HEK293 (cell line): Measurements from ENCODE around the gene LAG3.
A peak's percentile ranks its signal among the peaks of the same experiment; 100 is the strongest.

Source experiments
- BCL11A ChIP-seq: fragments of 450-650 bp; formaldehyde crosslinking; IDR thresholded peaks from 2 replicates; pipeline ENCODE4 v1.5.1; 2016; ENCODE audit warnings: low read depth, missing biosample characterization, missing genetic modification characterization
- KLF1 ChIP-seq: fragments of 450-650 bp; formaldehyde crosslinking; IDR thresholded peaks from 2 replicates; pipeline ENCODE4 v1.5.1; 2016; ENCODE audit warnings: missing biosample characterization, missing genetic modification characterization
- PRDM1 ChIP-seq: fragments of 450-650 bp; formaldehyde crosslinking; IDR thresholded peaks from 2 replicates; pipeline ENCODE4; 2016; ENCODE audit warnings: missing biosample characterization, missing genetic modification characterization
- SCRT2 ChIP-seq: fragments of 450-650 bp; formaldehyde crosslinking; IDR thresholded peaks from 2 replicates; pipeline ENCODE4 v1.5.1; 2016; ENCODE audit warnings: missing biosample characterization, missing genetic modification characterization
- SP2 ChIP-seq: fragments of 450-650 bp; formaldehyde crosslinking; IDR thresholded peaks from 2 replicates; pipeline ENCODE4 v1.5.1; 2016; ENCODE audit warnings: missing biosample characterization, missing genetic modification characterization
- ZEB2 ChIP-seq: fragments of 450-650 bp; formaldehyde crosslinking; IDR thresholded peaks from 2 replicates; pipeline ENCODE4 v1.5.1; 2016; ENCODE audit warnings: missing biosample characterization, missing genetic modification characterization
- ZFHX2 ChIP-seq: fragments of 450-650 bp; formaldehyde crosslinking; conservative IDR thresholded peaks from 2 replicates; pipeline ENCODE4 v1.5.1; 2016; ENCODE audit warnings: missing biosample characterization, missing genetic modification characterization
- ZIC2 ChIP-seq: fragments of 450-650 bp; formaldehyde crosslinking; IDR thresholded peaks from 2 replicates; pipeline ENCODE4 v1.5.1; 2016; ENCODE audit warnings: missing biosample characterization, missing genetic modification characterization
- ZNF133 ChIP-seq: fragments of 450-650 bp; formaldehyde crosslinking; IDR thresholded peaks from 2 replicates; pipeline ENCODE4 v1.5.1; 2016; ENCODE audit warnings: missing biosample characterization, missing genetic modification characterization
- ZNF146 ChIP-seq: fragments of 450-650 bp; formaldehyde crosslinking; IDR thresholded peaks from 2 replicates; pipeline ENCODE4 v1.5.1; 2016; ENCODE audit warnings: missing biosample characterization, missing genetic modification characterization
- ZNF155 ChIP-seq: fragments of 450-650 bp; formaldehyde crosslinking; IDR thresholded peaks from 2 replicates; pipeline ENCODE4 v1.5.1; 2016; ENCODE audit warnings: missing biosample characterization, missing genetic modification characterization
- ZNF211 ChIP-seq: fragments of 450-650 bp; formaldehyde crosslinking; IDR thresholded peaks from 2 replicates; pipeline ENCODE4 v1.5.1; 2016; ENCODE audit warnings: low read depth, missing biosample characterization, missing genetic modification characterization
- ZNF221 ChIP-seq: fragments of 450-650 bp; formaldehyde crosslinking; IDR thresholded peaks from 2 replicates; pipeline ENCODE4 v1.5.1; 2017; ENCODE audit warnings: missing biosample characterization, missing genetic modification characterization, borderline replicate concordance
- ZNF24 ChIP-seq: fragments of 450-650 bp; formaldehyde crosslinking; IDR thresholded peaks from 2 replicates; pipeline ENCODE4 v1.5.1; 2016; ENCODE audit warnings: missing biosample characterization, missing genetic modification characterization
- ZNF324 ChIP-seq: fragments of 450-650 bp; formaldehyde crosslinking; IDR thresholded peaks from 2 replicates; pipeline ENCODE4 v1.5.1; 2016; ENCODE audit warnings: missing biosample characterization, missing genetic modification characterization
- ZNF354C ChIP-seq: fragments of 450-650 bp; formaldehyde crosslinking; IDR thresholded peaks from 2 replicates; pipeline ENCODE4 v1.5.1; 2016; ENCODE audit warnings: missing biosample characterization, missing genetic modification characterization, low read depth, borderline replicate concordance
- ZNF366 ChIP-seq: fragments of 450-650 bp; formaldehyde crosslinking; conservative IDR thresholded peaks from 2 replicates; pipeline ENCODE4 v1.5.1; 2016; ENCODE audit warnings: missing biosample characterization, missing genetic modification characterization
- ZNF404 ChIP-seq: fragments of 450-650 bp; formaldehyde crosslinking; IDR thresholded peaks from 2 replicates; pipeline ENCODE4 v1.5.1; 2017; ENCODE audit warnings: missing biosample characterization, missing genetic modification characterization
- ZNF549 ChIP-seq: fragments of 450-650 bp; IDR thresholded peaks from 2 replicates; pipeline ENCODE4 v1.5.1; 2018; ENCODE audit warnings: missing biosample characterization, missing genetic modification characterization, mild to moderate bottlenecking, inconsistent platforms, moderate library complexity
- ZNF629 ChIP-seq: fragments of 450-650 bp; formaldehyde crosslinking; IDR thresholded peaks from 2 replicates; pipeline ENCODE4 v1.5.1; 2017; ENCODE audit warnings: missing biosample characterization, missing genetic modification characterization
- ZNF670 ChIP-seq: fragments of 450-650 bp; formaldehyde crosslinking; IDR thresholded peaks from 2 replicates; pipeline ENCODE4 v1.5.1; 2016; ENCODE audit warnings: missing biosample characterization, missing genetic modification characterization, low read depth
- ZNF677 ChIP-seq: fragments of 450-650 bp; IDR thresholded peaks from 2 replicates; pipeline ENCODE4 v1.5.0; 2018; ENCODE audit warnings: missing biosample characterization, mild to moderate bottlenecking, missing genetic modification characterization, moderate library complexity
- ZNF76 ChIP-seq: fragments of 450-650 bp; formaldehyde crosslinking; IDR thresholded peaks from 2 replicates; pipeline ENCODE4; 2016; ENCODE audit warnings: low read depth, missing biosample characterization, missing genetic modification characterization, borderline replicate concordance
- ZXDB ChIP-seq: fragments of 450-650 bp; formaldehyde crosslinking; IDR thresholded peaks from 2 replicates; pipeline ENCODE4 v1.5.1; 2016; ENCODE audit warnings: missing biosample characterization, missing genetic modification characterization
- TF ChIP-seq, protein P1 (sequence below): fragments of 450-650 bp; formaldehyde crosslinking; IDR thresholded peaks from 2 replicates; pipeline ENCODE4 v1.5.1; 2016; ENCODE audit warnings: missing biosample characterization, missing genetic modification characterization
- TF ChIP-seq, protein P2 (sequence below): fragments of 450-650 bp; formaldehyde crosslinking; optimal IDR thresholded peaks from 2 replicates; pipeline ENCODE3; 2016; ENCODE audit warnings: missing biosample characterization, mild to moderate bottlenecking, missing genetic modification characterization
- TF ChIP-seq, protein P3 (sequence below): fragments of 450-650 bp; formaldehyde crosslinking; IDR thresholded peaks from 2 replicates; pipeline ENCODE4 v1.5.1; 2016; ENCODE audit warnings: missing biosample characterization, missing genetic modification characterization
- TF ChIP-seq, protein P4 (sequence below): fragments of 450-650 bp; formaldehyde crosslinking; IDR thresholded peaks from 2 replicates; pipeline ENCODE4 v1.5.1; 2016; ENCODE audit warnings: missing biosample characterization, missing genetic modification characterization
- TF ChIP-seq, protein P5 (sequence below): fragments of 450-650 bp; formaldehyde crosslinking; IDR thresholded peaks from 2 replicates; pipeline ENCODE4 v1.5.1; 2016; ENCODE audit warnings: missing biosample characterization, missing genetic modification characterization

The LAG3 gene

DNA sequence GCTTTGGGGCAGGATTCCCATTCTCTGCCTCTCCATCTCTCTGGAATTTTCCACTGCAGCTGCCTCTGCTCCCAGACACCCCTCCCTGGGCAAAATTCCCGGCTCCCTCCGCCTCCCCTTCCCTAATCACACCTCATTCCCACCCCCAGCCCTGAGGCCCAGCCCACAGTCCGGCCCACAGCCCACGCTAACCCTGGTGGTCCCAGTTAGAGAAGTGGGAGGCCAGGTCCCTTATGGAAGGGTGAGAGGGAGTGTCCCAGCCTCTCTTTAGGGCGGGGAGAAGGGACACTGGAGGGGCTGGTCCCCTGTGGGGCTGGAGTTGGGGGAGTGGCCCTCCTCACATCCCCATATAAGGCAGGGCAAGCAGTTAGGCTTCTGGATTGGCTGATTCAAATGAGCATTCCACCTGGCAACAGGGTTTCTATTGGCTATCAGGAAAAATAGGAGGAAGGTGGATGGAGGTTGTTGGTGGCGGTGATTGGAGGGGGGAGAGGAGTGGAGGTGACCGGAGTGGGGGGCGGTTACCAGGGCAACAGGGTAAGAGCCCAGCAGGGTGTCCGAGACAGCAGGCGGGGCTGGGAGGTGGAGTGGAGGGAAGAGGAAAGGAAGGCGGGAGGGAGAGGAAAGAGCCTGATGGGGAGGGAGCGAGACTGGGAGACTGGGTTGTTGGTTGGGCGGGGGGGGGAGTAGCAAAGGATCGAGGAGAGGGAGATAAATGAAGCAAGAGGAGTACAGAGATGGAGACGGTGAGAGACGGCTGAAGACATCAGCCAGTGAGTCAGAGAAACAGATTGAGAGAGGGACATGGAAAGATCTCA lies 8.1 kb upstream of the LAG3 start (continued):
- no peak for TF ChIP-seq ZNF354C (tag by site-specific recombination)
- TF ChIP-seq ZFHX2 (tag by site-specific recombination): peak; percentile 98
- TF ChIP-seq SP2 (tag by site-specific recombination): peak; percentile 97
- peak; percentile 100 for TF ChIP-seq ZNF366 (tag by site-specific recombination)
- peak; percentile 71; the same call in 1 of the 2 replicates for TF ChIP-seq SCRT2
- TF ChIP-seq, protein P1, sequence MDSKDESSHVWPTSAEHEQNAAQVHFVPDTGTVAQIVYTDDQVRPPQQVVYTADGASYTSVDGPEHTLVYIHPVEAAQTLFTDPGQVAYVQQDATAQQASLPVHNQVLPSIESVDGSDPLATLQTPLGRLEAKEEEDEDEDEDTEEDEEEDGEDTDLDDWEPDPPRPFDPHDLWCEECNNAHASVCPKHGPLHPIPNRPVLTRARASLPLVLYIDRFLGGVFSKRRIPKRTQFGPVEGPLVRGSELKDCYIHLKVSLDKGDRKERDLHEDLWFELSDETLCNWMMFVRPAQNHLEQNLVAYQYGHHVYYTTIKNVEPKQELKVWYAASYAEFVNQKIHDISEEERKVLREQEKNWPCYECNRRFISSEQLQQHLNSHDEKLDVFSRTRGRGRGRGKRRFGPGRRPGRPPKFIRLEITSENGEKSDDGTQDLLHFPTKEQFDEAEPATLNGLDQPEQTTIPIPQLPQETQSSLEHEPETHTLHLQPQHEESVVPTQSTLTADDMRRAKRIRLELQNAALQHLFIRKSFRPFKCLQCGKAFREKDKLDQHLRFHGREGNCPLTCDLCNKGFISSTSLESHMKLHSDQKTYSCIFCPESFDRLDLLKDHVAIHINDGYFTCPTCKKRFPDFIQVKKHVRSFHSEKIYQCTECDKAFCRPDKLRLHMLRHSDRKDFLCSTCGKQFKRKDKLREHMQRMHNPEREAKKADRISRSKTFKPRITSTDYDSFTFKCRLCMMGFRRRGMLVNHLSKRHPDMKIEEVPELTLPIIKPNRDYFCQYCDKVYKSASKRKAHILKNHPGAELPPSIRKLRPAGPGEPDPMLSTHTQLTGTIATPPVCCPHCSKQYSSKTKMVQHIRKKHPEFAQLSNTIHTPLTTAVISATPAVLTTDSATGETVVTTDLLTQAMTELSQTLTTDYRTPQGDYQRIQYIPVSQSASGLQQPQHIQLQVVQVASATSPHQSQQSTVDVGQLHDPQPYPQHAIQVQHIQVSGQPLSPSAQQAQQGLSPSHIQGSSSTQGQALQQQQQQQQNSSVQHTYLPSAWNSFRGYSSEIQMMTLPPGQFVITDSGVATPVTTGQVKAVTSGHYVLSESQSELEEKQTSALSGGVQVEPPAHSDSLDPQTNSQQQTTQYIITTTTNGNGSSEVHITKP (tag by site-specific recombination): peak; percentile 78
- no peak for TF ChIP-seq ZNF133 (tag by site-specific recombination)
- peak; percentile 70 for TF ChIP-seq KLF1
- TF ChIP-seq ZNF677 (tag by site-specific recombination): no peak
- TF ChIP-seq ZNF404 (tag by site-specific recombination): no peak
- TF ChIP-seq ZNF24 (tag by site-specific recombination): peak; percentile 14; the same call in 1 of the 2 replicates
- TF ChIP-seq ZIC2 (tag by site-specific recombination): peak; percentile 96
- no peak for TF ChIP-seq ZNF211
- TF ChIP-seq ZNF549 (tag by site-specific recombination): no peak
- peak; percentile 83 for TF ChIP-seq ZNF76
- peak; percentile 69; the same call in 1 of the 2 replicates for TF ChIP-seq ZNF629 (tag by site-specific recombination)
- TF ChIP-seq, protein P2, sequence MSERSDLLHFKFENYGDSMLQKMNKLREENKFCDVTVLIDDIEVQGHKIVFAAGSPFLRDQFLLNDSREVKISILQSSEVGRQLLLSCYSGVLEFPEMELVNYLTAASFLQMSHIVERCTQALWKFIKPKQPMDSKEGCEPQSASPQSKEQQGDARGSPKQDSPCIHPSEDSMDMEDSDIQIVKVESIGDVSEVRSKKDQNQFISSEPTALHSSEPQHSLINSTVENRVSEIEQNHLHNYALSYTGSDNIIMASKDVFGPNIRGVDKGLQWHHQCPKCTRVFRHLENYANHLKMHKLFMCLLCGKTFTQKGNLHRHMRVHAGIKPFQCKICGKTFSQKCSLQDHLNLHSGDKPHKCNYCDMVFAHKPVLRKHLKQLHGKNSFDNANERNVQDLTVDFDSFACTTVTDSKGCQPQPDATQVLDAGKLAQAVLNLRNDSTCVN (tag by site-specific recombination): no peak
- TF ChIP-seq ZNF324: peak; percentile 85; the same call in 1 of the 2 replicates
- peak; percentile 95 for TF ChIP-seq ZEB2 (tag by site-specific recombination)
- no peak; the same call in 1 of the 2 replicates for TF ChIP-seq ZNF146 (tag by site-specific recombination)
- peak; percentile 69 for TF ChIP-seq ZXDB (tag by site-specific recombination)
- peak; percentile 59; the same call in 1 of the 2 replicates for TF ChIP-seq PRDM1 (tag by site-specific recombination)
- TF ChIP-seq ZNF670: no peak
- no peak for TF ChIP-seq ZNF155 (tag by site-specific recombination)
- TF ChIP-seq, protein P3, sequence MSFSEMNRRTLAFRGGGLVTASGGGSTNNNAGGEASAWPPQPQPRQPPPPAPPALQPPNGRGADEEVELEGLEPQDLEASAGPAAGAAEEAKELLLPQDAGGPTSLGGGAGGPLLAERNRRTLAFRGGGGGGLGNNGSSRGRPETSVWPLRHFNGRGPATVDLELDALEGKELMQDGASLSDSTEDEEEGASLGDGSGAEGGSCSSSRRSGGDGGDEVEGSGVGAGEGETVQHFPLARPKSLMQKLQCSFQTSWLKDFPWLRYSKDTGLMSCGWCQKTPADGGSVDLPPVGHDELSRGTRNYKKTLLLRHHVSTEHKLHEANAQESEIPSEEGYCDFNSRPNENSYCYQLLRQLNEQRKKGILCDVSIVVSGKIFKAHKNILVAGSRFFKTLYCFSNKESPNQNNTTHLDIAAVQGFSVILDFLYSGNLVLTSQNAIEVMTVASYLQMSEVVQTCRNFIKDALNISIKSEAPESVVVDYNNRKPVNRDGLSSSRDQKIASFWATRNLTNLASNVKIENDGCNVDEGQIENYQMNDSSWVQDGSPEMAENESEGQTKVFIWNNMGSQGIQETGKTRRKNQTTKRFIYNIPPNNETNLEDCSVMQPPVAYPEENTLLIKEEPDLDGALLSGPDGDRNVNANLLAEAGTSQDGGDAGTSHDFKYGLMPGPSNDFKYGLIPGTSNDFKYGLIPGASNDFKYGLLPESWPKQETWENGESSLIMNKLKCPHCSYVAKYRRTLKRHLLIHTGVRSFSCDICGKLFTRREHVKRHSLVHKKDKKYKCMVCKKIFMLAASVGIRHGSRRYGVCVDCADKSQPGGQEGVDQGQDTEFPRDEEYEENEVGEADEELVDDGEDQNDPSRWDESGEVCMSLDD: peak; percentile 97
- TF ChIP-seq, protein P4, sequence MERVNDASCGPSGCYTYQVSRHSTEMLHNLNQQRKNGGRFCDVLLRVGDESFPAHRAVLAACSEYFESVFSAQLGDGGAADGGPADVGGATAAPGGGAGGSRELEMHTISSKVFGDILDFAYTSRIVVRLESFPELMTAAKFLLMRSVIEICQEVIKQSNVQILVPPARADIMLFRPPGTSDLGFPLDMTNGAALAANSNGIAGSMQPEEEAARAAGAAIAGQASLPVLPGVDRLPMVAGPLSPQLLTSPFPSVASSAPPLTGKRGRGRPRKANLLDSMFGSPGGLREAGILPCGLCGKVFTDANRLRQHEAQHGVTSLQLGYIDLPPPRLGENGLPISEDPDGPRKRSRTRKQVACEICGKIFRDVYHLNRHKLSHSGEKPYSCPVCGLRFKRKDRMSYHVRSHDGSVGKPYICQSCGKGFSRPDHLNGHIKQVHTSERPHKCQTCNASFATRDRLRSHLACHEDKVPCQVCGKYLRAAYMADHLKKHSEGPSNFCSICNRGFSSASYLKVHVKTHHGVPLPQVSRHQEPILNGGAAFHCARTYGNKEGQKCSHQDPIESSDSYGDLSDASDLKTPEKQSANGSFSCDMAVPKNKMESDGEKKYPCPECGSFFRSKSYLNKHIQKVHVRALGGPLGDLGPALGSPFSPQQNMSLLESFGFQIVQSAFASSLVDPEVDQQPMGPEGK (tag by site-specific recombination): peak; percentile 100
- no peak for TF ChIP-seq ZNF221 (tag by site-specific recombination)
- TF ChIP-seq BCL11A (tag by site-specific recombination): peak; percentile 48; the same call in 1 of the 2 replicates
- TF ChIP-seq, protein P5, sequence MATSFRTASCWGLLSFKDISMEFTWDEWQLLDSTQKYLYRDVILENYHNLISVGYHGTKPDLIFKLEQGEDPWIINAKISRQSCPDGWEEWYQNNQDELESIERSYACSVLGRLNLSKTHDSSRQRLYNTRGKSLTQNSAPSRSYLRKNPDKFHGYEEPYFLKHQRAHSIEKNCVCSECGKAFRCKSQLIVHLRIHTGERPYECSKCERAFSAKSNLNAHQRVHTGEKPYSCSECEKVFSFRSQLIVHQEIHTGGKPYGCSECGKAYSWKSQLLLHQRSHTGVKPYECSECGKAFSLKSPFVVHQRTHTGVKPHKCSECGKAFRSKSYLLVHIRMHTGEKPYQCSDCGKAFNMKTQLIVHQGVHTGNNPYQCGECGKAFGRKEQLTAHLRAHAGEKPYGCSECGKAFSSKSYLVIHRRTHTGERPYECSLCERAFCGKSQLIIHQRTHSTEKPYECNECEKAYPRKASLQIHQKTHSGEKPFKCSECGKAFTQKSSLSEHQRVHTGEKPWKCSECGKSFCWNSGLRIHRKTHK (tag by site-specific recombination): no peak
